NK-92 (cell line): ENCODE results near the gene BANP.
"Not testable (repeated sequence)": the region's sequence is repeated elsewhere in the genome, so short reads cannot be mapped to it uniquely, and the experiment has no call there.

Source experiments
- DNase-seq: peaks from one replicate; lab custom pipeline; 2025; ENCODE audit not compliant: unreplicated experiment; lab: John Stamatoyannopoulos, UW

The BANP gene

DNA sequence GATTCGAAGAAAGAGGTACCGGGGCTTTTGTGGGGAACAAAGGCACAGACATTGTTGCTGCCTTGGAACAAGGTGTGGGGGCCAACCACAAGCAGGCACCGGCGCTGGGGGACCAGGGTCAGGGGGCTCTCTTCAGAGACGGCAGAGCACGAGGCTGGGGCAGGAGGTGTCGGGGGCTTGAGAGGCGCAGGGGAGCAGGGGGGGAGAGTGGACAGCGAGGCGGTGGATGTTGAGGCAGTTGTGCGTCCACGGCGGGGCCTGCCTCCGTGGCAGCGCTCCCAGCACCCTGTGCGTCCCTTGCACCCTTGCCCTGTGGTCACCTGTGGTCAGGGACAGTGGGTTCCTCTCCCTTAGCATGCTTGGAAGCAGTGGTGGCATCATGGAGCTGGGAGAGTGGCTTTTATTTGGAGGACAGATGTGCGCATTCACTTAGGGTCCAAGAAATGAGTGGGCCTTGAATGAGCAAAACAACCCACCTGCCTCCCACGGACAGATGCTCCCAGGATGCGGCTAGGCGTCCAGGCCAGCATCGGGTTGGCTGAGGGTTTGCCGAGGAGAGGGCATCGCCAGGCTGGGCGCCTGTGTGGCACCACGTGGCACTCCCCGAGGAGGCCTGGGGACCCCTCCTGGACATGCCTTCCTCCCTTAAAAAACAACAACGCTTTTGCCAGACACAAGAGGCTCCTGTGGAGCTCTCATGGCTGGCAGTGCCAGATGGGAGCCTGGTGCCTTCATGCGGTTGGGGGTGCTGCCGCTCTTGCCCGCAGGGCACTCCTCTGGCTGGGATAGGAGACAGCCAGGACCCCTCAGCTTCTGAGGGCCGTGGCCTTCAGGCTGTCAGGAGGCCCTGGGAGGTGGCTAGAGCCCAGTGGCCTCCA, 113.0 kb downstream of the BANP start:
- DNase-seq = no peak

GRCh38 chr16:88064889-88065746, 113.9 kb downstream of the BANP start:
- no peak for DNase-seq

DNA sequence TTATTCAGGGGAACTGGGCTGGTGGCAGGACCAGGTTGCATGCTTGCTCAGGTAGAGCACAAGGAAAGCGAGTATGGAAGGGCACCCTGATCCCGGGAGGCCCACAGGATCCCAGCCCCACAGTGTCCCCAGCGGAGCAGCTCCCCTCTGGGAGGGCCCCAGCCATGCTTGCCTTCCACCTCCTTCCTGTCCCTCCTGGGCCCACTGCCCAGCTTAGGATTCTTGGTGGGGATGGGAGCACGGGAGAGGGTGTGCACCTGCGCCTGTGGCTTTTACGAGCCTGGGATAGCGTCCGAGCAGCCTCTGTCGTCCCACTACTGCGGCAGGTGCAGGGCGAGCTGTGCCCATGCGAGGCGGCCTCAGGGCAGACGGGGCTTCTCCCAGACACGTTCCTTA, 114.5 kb downstream of the BANP start:
- DNase-seq = no peak

DNA sequence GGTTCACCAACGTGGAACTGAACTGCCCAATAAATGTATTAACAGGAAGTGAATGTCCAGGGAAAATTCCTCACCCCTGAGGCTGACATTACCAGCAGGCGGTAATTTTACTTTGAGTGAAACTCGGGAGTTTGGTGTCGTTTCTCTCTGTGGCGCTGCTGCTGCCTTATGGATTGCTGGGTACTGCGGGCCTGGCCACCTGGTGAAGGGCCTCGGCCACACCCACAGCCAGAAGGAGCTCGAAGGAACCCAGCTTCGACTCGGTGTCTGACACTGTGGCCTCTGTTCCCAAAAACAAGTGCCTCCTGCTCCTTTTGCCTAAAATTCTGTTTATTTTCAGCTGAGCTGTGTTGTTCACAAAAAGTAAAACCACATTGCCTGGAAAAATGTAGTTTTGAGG, 115.0 kb downstream of the BANP start:
- DNase-seq = no peak

DNA sequence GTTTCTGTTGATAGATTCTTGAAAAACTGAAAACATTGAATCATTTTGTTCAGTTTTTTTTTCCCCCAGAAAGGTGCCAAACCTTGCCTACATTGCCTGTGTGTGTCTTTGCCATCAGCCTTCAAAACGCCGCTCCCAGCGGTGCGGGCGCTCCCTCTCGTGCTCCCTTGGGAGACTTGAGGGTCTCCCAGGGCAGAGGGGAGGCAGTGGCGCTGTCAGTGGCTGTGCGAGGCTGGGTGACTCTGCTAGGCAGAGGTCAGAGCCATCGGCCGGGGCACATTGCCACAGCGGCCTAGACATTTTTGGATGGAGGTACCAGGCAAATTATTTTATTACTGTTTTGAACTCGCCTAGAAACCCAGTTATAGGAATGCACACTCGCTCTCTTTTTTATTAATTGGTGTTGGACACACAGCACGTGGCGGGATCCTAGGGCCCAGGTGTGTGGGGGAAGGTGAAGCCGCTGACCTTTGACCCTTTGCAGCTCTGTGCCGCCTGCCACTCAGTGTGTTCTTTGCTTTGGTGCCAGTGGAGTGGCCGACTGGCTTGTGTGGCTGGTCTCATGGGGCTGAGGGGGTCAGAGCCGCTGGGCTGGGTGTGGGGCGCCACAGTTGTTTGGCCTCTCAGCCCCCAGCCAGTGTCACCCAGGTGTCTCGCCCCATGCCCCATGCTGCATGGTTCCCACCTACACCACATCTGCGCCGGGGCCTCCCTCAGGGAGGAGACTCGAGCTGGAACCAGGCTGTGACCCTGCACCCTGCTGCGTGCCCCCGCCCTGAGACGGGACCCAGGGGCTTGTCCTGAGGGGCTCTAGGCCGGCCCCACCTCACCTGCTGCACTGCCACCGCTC, 115.7 kb downstream of the BANP start:
- DNase-seq = no peak

- no peak for DNase-seq
Measured at GRCh38 chr16:88067530-88068411, 116.5 kb downstream of the BANP start.

DNA sequence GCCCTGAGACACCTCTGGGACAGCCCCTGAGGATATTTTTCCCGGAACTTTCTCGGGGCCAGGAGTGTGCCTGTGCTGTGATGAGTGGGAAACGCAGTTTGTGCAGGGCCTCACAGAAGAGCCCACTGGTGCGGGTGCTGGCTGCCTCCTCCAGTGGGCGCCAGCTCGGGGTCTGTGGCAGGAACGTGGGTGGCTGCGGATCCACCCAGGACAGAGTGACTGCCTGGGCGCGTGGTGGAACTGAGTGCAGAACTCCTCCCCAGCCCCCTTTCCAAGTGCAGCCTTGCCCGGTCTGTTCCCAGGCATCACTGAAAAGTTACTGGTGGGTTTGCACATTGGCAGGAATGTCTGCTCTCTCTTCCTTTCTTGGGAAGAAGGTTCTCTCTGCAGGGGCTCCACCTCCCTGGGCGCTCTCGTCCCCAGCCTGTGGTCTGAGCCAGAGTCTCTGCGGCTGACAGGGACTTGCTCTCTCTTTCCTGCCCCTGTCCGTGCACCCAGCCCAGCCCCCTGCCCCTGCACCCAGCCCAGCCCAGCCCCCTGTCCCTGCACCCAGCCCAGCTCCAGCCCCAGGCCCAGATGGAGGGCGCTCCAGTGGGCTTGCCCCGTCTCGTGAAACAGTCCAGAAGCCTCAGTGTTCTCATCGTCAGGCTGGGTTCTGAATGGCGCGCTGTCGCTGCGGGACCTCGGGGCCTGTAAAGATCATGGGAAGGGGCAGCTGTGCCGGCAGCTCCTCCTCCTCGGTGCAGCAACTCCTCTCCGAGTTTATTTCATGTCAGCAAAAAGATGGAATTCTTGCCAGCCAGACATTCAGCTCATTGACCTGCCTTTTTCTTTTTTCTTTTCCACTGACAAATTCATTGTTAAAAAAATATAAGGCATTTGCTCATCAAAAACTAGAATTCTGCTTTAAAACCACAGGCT, 117.5 kb downstream of the BANP start:
- DNase-seq = no peak

GRCh38 chr16:88069397-88070168, 118.3 kb downstream of the BANP start:
- DNase-seq = no peak

- no peak for DNase-seq
Measured at GRCh38 chr16:88070341-88070740, 119.1 kb downstream of the BANP start.

DNA sequence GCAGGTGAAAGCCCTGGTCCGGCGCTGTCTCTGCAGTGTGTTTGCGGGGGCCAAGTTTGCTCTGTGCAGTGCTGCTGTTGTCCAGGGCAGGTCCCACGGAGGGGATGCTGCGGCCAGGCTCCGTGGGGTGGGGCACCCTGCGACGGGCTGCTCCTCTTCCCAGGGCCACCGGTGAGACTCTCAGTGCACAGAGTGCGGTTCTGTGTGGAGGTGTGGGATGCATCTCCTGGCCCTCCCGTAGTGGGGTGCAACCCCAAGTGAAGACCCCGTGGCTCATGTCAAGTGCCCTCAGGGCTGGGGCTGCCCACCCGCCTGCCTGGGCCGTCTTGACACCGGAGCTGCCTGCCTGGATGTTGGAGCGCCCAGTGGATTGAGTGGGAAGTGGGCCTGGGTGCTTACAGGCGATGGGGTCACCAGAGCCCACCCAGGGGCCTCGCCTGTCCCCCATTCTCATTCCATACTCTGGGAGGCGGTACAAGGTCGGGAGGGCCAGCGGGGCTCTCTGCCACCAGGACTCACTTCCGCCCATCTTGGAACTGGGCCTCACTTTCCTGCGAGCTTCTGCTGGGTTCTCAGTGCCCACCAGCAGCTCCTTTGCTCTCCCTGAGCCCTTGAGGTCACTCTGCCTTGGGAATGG, 119.9 kb downstream of the BANP start:
- DNase-seq = no peak

GRCh38 chr16:88071908-88072307, 120.7 kb downstream of the BANP start:
- no peak for DNase-seq

- no peak for DNase-seq
Measured at GRCh38 chr16:88072571-88073001, 121.4 kb downstream of the BANP start.

- DNase-seq = no peak
Measured at GRCh38 chr16:88073201-88073721, 122.0 kb downstream of the BANP start.

GRCh38 chr16:88074041-88074440, 122.8 kb downstream of the BANP start:
- DNase-seq = no peak

GRCh38 chr16:88076211-88076931, 125.1 kb downstream of the BANP start:
- DNase-seq = no peak

DNA sequence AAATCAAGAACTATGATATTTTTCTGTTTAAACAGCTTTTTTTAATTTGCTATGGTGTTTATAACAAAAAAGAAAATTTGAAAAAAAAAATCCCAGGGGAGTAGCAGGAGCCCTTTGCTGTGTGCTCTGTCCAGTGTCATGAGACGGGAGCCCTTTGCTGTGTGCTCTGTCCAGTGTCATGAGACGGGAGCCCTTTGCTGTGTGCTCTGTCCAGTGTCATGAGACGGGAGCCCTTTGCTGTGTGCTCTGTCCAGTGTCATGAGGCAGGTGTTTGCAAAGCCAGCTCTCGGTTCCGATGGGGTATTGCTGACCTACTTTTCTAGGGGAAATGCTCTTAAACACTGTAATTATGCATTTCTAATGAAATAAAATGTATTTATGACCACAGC, 125.7 kb downstream of the BANP start:
- not testable (repeated sequence) for DNase-seq
